Islet precursor cell (in vitro differentiated cells): Measurements from ENCODE around the gene KDM8.
"Not testable (repeated sequence)": the region's sequence is repeated elsewhere in the genome, so short reads cannot be mapped to it uniquely, and the experiment has no call there.

Experiments
- DNase-seq: peaks from one replicate; pipeline ENCODE4 v3.0.0-alpha.2; 2018

The KDM8 gene

GRCh38 chr16:27247076-27247475, 43.8 kb downstream of the KDM8 start:
- DNase-seq, result not testable (repeated sequence)

- DNase-seq, result no peak
Observed at GRCh38 chr16:27248036-27248435, 44.7 kb downstream of the KDM8 start.

GRCh38 chr16:27248886-27249285, 45.6 kb downstream of the KDM8 start:
- DNase-seq, result not testable (repeated sequence)

GRCh38 chr16:27251541-27252205, 48.3 kb downstream of the KDM8 start:
- no peak for DNase-seq

GRCh38 chr16:27252206-27252585, 48.9 kb downstream of the KDM8 start:
- DNase-seq, result no peak

GRCh38 chr16:27253526-27253930, 50.2 kb downstream of the KDM8 start:
- DNase-seq, result no peak

- DNase-seq, result no peak
Observed at GRCh38 chr16:27254262-27254811, 51.0 kb downstream of the KDM8 start.

- DNase-seq, result no peak
Observed at GRCh38 chr16:27256861-27257260, 53.5 kb downstream of the KDM8 start.

GRCh38 chr16:27257271-27257670, 53.9 kb downstream of the KDM8 start:
- no peak for DNase-seq

GRCh38 chr16:27258241-27258734, 55.0 kb downstream of the KDM8 start:
- DNase-seq, result peak; percentile 76

- DNase-seq, result no peak
Observed at GRCh38 chr16:27259710-27260109, 56.4 kb downstream of the KDM8 start.

- DNase-seq, result not testable (repeated sequence)
Observed at GRCh38 chr16:27262904-27263423, 59.6 kb downstream of the KDM8 start.

GRCh38 chr16:27264151-27264550, 60.8 kb downstream of the KDM8 start:
- DNase-seq, result peak; percentile 80

- DNase-seq, result no peak
Observed at GRCh38 chr16:27265982-27266381, 62.7 kb downstream of the KDM8 start.

GRCh38 chr16:27267037-27267677, 63.8 kb downstream of the KDM8 start:
- DNase-seq, result no peak

GRCh38 chr16:27268376-27269299, 65.3 kb downstream of the KDM8 start, which contains the start of gene NSMCE1:
TSS of gene NSMCE1 (minus strand) at chr16:27268772. CDS start at chr16:27257570, 11,202 bp downstream.
- peak; percentile 94 for DNase-seq

GRCh38 chr16:27269300-27270150, 66.2 kb downstream of the KDM8 start:
- no peak for DNase-seq

- no peak for DNase-seq
Observed at GRCh38 chr16:27270349-27270748, 67.0 kb downstream of the KDM8 start.
